Measurements from ENCODE around the gene UTY. TPM values are rescaled to one million over a fixed set of nuclear protein-coding genes. Genes with fewer than 3 reads are reported as not detected.

The UTY gene
- total RNA-seq, 2 experiments from 2014 or later = 12.7 to 16.1 TPM

Other genes starting within 250 kb of the UTY start
- gene TMSB4Y, start 223.9 kb upstream of the UTY start, total RNA-seq = 1 to 10 TPM; 2.2 TPM